Astrocyte of the cerebellum (primary cell): ENCODE results near the gene SPEF1.

Experiments
- DNase-seq: peaks from one replicate; pipeline ENCODE4 v3.0.0-alpha.2; 2011; ENCODE audit warnings: low read depth
- H3K4me3 ChIP-seq: 2 replicates; pipeline ENCODE4 v1.5.1; 2011; ENCODE audit warnings: mild to moderate bottlenecking, low read depth, low read length, moderate library complexity
- CTCF ChIP-seq: IDR thresholded peaks from 2 replicates; pipeline ENCODE4 v1.5.1; 2012; ENCODE audit warnings: low read length, low read depth, moderate library complexity, mild to moderate bottlenecking; ENCODE audit errors: missing control alignments
- in situ Hi-C: cut with HindIII; loops from 2 replicates; pipeline ENCODE4 v1.10.0; 2017; ENCODE audit warnings: low sequenced_read_pairs

SPEF1 gene

DNA sequence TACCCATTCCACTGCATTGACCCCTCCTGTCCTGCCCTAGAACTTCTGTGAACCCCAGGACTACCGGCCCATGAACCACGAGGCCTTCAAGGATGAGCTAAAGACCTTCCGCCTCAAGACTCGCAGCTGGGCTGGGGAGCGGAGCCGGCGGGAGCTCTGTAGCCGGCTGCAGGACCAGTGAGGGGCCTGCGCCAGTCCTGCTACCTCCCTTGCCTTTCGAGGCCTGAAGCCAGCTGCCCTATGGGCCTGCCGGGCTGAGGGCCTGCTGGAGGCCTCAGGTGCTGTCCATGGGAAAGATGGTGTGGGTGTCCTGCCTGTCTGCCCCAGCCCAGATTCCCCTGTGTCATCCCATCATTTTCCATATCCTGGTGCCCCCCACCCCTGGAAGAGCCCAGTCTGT lies 23.5 kb upstream of the SPEF1 start:
- no peak for TF ChIP-seq CTCF
- in situ Hi-C loops = no loop called here
- no peak overlapping the region for H3K4me3 ChIP-seq
- DNase-seq = no peak

DNA sequence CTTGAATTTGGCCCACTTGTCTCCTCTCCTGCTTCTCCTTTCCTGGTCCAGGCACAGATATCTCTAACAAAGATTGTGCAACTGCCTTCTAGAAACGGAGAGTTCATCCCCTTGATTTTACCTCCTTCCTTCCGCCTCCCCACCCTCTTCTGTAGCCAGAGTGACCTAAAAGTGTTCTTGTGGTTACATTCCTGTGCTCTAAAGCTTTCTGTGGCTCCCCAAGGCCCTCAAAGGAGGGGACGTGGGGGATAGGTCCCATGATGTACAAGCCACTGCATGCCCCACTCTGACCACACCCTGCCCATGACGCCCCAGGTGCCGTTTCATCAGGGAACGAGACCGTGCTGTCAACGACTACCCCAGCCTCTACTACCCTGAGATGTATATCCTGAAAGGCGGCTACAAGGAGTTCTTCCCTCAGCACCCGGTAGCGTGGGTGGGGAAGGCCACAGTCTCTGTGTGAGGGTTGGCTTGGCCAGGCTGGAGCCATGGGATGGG lies 23.1 kb upstream of the SPEF1 start:
- in situ Hi-C loops = no loop called here
- TF ChIP-seq CTCF = no peak
- H3K4me3 ChIP-seq = no peak overlapping the region
- DNase-seq = no peak

GRCh38 chr20:3803854-3804253 lies 22.6 kb upstream of the SPEF1 start:
- in situ Hi-C loops = no loop called here
- no peak overlapping the region for H3K4me3 ChIP-seq
- TF ChIP-seq CTCF = no peak
- no peak for DNase-seq

DNA sequence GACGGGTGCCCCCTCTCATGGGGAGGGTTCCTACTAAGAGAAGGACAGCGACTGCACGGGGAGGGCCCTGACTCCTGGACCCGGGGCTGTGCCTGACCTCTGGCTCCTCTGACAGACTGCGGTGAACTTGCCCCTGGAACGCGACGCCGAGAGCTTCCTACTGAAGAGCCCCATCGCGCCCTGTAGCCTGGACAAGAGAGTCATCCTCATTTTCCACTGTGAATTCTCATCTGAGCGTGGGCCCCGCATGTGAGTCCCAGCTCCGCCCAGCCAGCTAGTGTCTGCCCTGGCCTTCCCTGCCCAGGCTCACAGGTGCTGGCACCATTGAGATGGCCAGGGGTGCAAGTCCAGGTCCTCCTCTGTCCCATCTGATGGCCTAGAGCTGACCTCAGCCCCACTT lies 22.0 kb upstream of the SPEF1 start:
- no peak for DNase-seq
- TF ChIP-seq CTCF = no peak
- H3K4me3 ChIP-seq = no peak overlapping the region
- in situ Hi-C loops = no loop called here

GRCh38 chr20:3802524-3803239 lies 21.4 kb upstream of the SPEF1 start:
- no peak overlapping the region for H3K4me3 ChIP-seq
- in situ Hi-C loops = no loop called here
- DNase-seq = no peak
- TF ChIP-seq CTCF = no peak

GRCh38 chr20:3801846-3802245 lies 20.6 kb upstream of the SPEF1 start:
- no peak for TF ChIP-seq CTCF
- no peak overlapping the region for H3K4me3 ChIP-seq
- in situ Hi-C loops = no loop called here
- no peak for DNase-seq
